NCI-H524 treated with DMSO at 0.1 percent for 48 hours (cell line): Measurements from ENCODE around the gene TSHZ2.
"Not testable (repeated sequence)": the region's sequence is repeated elsewhere in the genome, so short reads cannot be mapped to it uniquely, and the experiment has no call there.

ENCODE experiments used
- DNase-seq: peaks from one replicate; lab custom pipeline; 2025; lab: John Stamatoyannopoulos, UW

Gene TSHZ2

DNA sequence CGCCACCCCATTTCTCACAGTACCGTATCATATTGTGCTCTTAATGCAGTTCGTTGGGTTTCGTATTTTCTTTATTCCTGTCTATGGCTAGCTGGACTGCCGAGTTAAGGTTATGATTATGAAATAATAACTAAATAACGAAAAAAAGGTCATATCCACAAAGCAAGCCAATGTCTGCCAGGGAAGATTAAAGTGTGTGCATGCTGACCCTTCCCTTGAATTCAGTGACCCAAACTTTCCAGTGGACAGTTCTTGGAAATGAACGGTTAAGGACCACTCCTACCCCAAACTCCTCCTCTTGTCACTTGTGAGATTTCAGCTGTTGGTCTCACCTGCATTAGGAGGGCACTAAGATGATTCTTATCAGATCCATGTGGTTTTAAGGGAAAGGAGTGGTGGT lies 449.9 kb downstream of the TSHZ2 start:
- DNase-seq: no peak

DNA sequence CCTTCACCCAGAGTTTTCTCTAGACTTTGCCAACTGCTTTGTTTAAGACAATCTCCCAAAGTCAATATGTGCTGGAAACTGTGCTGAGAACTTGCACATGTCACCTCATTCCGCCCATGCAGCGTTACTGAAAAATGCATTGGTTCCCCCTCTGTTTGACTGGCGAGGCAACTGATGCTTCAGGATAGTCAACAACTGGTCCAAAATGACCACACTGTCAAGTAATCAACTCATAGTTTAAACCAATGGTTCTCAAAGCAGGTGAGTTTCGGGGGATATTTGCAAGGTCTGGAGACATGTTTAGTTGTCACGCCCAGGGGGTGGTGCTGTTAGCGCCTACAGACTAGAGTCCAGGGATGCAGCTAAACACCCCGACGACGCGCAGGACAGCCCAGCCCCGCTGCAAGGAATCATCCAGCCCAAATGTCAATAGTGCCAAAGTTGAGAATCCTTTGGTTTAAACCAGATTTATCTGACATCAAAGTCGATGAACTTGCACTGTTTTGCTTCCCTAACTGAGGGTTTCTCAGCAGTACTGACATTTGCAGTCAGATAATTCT lies 451.5 kb downstream of the TSHZ2 start:
- DNase-seq: no peak

DNA sequence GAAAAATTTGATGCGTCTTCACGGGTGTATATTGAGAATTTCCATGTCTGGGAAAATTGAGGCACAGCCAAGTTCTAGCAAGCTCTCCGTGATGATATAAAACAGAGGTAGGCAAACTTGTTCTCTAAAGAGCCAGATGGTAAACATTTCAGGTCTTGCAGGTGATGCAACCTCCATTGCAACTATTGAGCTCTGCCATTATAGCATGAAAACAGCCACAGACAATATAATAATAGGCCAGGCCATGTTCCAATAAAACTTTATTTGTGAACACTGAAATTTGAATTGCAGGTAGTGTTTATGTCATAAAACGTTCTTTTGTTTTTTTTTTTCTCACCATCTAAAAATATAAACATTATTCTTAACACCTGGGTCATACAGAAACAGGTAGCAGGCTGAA lies 453.3 kb downstream of the TSHZ2 start:
- DNase-seq: no peak

DNA sequence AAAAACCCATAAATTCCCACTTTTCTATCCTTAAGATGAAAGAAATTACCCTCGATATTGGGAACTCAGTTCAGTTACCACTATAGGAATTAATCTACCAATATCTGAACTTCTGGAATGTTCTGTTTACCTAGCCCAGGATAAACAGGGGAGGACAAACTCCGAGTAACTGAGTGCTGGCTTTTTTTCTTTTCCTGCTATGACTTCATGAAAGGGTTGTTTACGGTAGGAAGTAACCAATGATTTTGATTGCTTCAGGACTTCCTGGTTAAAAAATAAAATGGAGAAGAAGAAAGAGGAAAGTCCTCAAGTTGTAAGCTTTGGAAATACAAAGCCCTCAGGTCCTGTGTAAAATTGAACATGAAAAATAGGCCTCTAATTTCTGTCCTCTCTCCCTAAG lies 453.8 kb downstream of the TSHZ2 start:
- no peak for DNase-seq

DNA sequence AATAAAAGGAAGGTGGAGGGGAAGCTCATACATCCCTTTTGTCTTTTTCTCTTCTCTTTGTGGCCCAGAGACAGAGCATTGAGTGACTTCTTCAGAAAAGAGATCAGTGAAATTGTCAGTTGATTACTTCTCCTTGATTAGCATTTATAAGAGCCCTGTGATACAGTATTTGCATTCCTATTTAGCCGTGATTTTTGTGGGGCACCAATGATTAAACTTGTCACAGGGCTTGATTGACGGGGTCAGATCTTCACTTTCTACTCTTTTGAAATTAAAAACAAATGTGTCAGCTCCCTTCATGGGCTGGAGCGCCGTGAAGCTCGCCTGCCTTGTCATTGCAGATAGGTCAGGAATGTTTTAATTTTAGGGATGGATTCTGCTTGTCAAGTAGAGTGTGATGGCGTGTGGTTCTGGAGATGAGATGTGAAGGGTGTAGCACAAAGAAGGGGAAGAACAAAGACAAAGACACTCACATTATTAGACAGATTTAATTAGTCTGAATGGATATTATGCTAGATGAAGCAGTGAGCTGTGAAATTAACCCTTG lies 454.7 kb downstream of the TSHZ2 start:
- DNase-seq: no peak

DNA sequence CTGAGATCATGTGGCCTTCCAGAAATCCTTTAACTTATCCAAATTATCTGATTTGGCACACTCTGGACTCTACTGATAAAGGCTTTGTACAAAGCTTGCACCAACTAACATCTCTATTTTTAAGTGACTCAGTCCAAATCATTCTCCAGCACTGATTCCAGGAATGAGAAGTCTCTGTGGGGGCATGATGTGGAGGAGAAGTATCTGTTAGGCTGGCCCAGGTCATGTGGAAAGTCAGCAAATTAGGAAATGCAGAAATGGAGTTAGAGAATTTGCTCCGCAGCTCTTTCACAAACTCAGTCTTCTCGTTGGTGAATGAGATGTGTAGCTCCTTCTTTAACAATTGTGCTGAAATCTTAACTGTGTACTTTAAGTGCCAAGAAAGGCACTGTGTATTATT lies 455.8 kb downstream of the TSHZ2 start:
- DNase-seq: no peak

DNA sequence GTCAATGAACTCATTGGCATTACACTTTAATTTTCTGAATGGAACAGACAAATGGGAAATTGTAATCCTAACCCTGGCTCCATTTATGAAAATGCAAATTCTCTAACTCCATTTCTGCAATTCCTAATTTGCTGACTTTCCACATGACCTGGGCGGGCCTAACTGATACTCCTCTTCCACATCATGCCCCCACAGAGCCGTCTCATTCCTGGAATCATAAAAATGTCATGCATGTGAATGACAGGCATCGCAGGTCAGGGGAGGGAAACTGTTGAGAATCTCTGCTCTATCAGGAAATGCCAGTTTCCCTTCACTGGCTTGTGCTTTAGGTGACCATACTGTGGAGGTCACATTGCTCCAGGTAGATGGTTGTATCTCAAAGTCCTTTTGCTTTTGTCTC lies 456.4 kb downstream of the TSHZ2 start:
- DNase-seq: no peak

DNA sequence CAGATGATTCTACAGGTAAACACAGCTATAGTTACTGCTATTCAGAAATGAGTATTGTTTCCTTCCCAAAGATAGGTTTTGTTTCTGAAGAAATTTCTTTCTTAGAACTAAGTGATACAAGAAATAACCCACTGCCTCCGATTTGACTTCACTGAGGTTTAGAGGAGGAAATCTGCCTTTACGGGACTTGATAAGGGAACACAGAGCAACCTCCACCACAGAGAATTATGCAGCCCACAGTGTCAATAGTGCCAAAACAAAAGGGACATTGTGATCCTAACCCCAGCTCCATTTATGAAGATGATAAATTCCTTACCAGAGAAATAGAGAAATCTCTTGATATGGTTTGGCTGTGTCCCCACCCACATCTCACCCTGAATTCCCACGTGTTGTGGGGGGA lies 456.8 kb downstream of the TSHZ2 start:
- DNase-seq: no peak

DNA sequence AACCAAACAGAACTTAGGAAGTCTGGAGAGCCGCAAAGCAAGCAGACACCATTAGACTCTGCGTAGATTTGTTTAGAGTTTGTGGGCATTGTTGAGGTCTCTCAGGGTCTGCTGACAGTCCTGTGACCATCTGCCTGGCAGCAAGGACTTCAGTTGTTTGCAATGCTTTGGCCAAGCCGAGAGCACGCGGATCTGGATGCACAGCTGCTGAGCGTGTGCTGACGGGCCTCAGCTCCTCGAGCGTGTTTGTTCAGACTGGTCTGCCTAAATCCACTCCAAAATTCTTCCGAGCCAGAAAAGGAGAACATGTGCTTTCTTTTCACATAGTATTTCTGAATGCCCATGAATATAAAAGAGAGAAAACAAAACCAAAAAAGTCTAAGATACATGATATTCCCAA lies 462.5 kb downstream of the TSHZ2 start:
- DNase-seq: peak; percentile 3

DNA sequence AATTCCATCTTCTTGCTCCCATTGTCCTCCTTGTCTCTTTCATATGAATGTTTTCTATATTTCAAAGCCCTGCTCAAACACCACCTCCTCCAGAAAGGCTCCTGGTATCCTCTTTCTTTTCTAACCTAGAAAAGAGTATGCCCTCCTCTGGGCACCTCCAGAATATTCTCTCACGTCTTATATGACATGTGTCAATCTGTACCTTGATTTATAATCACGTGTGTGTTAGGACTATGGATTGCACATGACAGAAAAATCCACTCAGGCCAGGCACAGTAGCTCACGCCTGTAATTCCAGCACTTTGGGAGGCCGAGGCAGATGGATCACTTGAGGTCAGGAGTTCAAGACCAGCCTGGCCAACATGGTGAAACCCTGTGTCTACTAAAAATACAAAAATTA lies 464.8 kb downstream of the TSHZ2 start:
- DNase-seq: not testable (repeated sequence)

DNA sequence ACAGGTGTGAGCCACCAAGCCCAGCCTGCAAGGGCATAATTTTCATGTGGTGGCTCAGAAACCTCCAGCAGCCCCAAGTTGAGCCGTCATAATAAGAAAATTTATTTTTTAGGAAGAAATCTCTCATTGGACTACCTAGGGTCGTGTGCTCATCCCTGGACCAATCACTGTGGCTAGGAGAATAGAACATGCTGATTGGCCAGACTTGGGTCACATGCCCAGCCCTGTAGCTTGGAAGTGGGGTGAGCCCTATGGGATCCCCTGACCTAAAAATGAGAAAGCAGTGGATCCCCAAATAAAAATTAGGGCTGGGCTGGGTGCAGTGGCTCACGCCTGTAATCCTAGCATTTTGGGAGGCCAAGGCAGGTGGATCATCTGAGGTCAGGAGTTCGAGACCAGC lies 466.2 kb downstream of the TSHZ2 start:
- DNase-seq: no peak

DNA sequence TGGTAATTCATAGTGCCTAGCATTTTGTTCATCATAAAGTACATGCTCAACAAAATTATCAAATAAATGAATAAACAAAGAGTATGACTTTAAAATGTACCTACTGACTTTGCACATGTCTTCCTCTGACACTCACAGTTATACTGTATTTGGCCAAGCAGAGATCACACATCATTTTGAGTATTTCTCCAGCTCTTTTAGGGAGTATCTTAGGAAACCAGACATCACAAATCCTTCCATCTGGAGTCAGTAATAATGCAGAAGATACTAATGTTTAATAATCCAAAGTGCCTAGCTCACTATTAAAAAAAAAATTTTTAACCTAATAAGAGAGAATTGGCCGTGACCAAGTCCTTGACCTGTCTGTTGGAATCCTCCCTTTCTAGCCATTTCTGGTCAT lies 466.9 kb downstream of the TSHZ2 start:
- no peak for DNase-seq

DNA sequence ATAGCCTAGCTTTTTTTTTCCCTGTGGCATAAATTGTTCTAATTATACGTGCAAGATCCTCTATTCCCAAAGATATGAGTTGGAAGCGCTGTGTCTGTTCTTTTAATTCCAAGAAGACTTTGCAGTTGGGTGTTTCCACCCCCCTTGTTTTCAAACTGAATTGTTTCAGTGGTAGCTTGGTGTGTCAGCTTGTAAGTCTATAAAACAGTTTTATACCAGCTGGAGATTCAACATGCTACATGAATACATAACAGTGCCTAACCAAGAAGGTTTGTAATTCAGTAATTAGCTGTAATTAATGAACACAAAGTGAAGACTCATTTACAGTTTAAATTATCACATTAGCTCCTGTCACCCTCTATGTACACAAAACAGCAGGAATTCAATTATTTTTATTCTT lies 467.5 kb downstream of the TSHZ2 start:
- DNase-seq: no peak

DNA sequence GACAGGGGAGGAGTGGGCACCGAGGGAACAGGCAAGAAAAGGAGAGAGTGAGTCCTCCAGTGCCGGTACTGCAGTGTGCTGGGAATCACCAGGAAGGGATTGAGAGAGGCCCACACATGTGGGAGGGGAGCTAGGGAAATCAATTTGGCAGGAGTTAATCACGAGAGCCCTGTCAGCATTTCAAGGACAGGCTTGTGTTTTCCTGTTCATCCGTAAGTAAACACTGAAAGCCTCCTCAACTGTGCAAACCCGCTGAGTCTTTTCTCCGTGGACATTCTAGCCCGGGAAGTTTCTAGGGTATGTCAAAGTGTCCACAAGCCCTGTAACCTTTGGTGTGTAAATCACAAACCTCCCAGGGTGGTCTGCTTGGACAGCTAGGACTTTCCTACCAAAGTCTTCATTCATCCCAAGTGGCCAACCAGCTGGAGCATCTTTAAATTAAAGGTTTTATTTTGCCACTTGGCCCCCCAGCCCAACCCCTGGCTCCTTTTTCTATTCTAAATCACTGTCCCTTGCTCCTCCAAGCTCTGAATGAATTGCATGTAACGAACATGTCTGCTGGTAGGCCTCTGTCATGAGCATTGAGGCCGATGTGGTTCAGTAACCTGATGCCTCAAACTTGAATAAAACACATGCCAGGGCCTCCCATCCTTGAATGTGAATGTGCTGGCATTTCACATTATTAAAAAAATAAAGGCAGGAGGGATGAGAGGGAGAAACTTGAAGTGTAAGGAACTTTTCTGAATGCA lies 472.4 kb downstream of the TSHZ2 start:
- DNase-seq: no peak

DNA sequence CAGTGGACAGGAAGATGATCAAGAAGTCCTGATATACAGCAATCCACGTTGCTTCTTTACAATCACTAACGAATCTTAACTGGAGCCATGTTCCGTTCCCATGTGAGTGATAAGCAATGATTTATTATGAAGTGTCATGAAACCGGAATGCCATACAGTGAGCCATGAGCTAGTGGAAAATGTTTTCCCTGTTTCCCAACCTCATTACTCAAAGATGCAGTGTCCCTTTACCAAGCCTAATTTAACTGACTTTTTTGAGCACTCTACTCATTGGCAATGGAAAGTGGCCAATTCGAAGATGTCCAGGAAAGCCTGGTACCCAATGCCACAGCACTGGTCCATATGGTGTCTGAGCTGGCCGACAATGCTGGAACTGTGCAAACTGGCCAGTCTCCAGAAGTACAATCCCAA lies 473.2 kb downstream of the TSHZ2 start:
- no peak for DNase-seq

DNA sequence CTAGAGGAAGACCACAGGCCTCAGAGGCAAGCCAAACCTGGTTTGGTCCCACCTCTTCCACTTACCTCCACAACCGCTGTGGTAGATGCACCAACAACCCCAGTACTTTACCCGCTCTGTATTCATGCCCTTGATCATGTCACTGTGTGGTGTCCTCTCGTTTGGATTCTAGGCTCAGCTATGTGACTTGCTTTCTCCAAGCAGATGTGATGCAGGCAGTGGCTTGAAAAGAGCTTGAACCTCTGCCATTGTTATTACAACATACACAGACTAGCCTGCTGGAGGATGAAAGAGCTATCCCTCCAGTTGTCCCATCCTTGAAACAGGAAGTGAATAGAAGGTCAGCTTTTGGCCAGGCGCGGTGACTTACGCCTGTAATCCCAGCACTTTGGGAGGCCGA lies 473.8 kb downstream of the TSHZ2 start:
- DNase-seq: no peak

DNA sequence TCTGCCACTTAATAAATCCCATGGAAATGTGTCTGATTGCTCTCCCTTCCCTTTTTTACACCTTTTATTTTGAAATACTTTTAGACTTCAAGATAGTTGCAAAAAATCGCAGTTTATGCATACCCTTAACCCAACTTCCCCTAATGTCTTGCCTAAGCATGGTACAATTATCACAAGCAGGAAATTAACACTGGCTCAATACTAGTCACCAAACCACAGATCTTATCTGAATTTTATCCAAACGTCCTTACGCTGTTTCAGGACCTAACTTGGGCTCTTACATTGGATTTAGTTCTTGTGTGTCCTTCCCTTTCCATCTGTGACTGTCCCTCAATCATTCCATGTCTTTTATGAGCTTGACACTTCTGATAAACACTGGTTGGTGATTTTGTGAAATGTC lies 475.2 kb downstream of the TSHZ2 start:
- no peak for DNase-seq

DNA sequence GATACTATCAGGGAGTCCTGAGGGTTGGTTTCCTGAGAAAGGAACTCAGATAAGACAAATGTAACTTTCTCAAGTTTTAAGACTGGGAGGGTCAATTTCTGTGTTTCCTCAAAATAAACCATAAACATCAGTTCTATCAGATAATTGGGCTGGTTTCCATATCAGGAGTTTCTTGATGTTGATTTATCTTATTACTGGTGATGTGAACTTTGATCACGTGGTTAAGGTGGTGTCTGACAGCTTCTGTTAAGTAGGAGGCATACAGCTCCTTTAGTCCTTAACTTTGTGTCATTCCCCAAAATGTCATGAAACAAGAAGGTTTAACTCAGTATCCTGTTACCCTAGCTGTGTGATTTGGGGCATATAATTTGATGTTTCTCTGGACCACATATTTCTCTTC lies 476.3 kb downstream of the TSHZ2 start:
- DNase-seq: no peak

DNA sequence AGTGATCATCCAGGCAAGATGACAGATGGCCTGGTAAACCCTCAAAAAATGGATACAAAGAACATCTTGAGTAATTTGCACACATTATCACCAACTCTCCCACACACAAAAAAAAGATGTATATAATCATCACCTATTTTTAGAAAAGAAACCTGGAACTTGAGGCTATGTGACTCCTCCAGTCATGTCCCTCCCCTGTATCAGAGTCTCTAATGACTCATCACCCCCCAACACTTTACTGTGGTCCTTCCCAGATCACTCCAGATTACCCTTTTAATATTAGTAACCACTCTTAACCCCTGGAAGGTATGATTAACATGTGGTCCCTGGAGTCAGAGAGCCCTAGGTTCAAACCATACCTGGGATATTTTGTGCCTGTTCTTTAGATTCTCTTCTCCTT lies 476.7 kb downstream of the TSHZ2 start:
- DNase-seq: no peak

DNA sequence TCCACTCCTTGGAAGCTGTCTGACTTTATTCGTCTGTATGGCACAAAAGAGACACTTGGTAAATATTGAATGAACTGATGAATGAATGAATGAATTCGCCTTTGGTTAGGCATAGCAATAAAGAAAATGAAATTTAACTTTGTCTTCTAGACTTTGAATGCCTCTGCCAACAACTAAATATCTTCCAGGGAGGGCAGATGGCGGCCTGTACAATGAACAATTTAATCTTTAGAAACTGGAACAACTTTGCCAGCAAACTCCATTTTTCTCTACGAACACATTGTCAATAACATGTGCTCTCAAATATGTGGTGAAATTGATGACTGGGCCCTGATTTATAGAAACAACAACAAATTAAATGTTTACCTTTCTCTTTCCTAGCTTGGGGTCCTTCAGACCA lies 480.9 kb downstream of the TSHZ2 start:
- DNase-seq: no peak

DNA sequence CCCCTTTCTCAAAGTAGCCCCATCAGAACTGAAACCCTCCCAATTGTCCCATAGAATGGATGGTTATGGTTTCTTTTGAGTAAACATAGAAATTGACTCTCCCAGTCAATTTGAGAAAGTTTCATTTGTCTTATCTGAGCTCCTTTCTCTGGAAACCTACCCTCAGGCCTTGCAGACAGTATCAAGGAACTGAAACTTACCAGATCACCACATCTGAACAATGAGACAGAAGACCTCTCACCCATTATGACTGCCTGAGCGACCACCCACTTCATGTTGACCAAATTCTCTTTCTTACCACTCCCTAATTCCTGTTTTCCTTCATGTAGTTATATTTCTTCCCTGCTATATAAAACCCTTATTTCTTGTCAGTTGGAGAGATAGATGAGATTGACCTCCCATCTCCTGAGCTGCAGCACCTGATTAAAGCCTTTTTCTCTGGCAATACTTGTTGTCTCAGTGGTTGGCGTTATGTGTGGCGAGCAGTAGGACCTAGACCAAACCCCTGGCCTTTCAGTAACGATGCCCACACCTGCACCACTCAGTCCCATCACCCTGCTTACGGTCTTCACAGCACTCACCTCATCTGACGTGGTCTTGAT lies 482.6 kb downstream of the TSHZ2 start:
- DNase-seq: no peak

DNA sequence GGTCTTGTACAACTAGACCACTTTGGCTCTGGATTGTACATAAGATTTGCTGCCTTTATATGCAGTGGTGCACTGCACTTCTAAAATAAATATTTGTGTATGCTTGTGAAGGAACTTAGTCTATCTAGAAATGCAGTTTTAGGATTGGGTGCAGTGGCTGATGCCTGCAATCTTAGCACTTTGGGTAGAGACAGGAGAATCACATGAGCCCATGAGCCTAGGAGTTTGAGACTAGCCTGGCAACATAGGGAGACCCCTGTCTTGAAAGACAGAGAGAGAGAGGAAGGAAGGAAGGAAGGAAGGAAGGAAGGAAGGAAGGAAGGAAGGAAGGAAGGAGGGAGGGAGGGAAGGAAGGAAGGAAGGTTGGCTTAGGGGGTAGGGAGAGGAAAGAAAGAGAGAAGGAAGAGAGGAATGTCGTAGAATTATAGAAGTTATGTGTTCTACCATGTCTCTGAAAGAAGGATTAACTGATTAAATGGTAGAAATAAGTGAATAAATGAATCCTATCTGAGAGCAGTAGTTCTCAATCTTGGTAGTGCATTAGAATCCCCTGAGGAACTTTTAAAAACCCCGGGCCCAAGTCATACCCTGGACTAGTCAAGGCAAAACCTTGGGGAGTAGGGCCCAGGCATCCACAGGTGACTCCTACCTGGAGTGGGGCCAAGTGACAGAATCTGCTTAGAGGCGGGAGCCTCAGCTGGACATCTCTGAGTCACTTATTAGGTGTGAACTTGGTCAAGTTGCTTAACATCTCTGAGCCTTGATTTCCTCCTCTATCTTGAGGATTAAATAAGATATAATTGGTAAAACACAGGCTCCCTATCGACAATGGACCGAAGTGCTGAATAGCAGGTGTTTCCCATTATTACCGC lies 491.2 kb downstream of the TSHZ2 start:
- no peak for DNase-seq

DNA sequence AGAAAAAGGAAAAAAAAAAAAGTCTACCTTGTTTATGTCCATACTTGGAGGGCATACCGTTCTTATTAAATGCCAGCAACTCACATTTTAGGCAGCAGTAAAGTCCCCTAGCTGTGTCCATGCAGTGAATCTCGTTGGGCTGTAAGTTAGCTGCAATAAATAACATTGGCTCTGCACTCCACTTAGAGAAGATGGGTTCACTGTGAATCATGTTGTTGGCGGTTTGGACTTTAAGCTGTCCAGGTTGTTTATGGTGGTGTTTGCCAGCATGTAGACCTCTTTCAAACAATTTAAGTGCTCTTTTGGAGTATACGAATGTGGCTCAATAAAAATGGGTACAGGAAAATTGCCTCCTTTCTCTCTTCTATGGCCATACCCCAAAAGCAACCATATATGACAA lies 494.1 kb downstream of the TSHZ2 start:
- no peak for DNase-seq
